22Rv1 (cell line): ENCODE measurements around the gene PIH1D1.

ENCODE experiments used
- H3K27ac ChIP-seq: fragments of 450-650 bp; 2 replicates; pipeline ENCODE4 v1.5.1; 2017
- CTCF ChIP-seq: fragments of 450-650 bp; IDR thresholded peaks from 2 replicates; pipeline ENCODE4 v1.5.1; 2017; ENCODE audit warnings: mild to moderate bottlenecking
- ZFX ChIP-seq: fragments of 450-650 bp; IDR thresholded peaks from 2 replicates; pipeline ENCODE4 v1.6.1; 2017; ENCODE audit warnings: antibody characterized with exemption, borderline replicate concordance

PIH1D1 gene

GRCh38 chr19:49403404-49404187, 48.0 kb downstream of the PIH1D1 start:
- H3K27ac ChIP-seq, result peak overlapping the region; percentile 64

GRCh38 chr19:49400029-49400428, 51.6 kb downstream of the PIH1D1 start:
- TF ChIP-seq ZFX, result no peak
- no peak for TF ChIP-seq CTCF
- H3K27ac ChIP-seq, result no peak overlapping the region

More at GRCh38 chr19:49403404-49404187, 48.0 kb downstream of the PIH1D1 start:
- TF ChIP-seq CTCF (no peak), ZFX (no peak)

- no peak overlapping the region for H3K27ac ChIP-seq
- TF ChIP-seq ZFX (no peak), CTCF (no peak)
Measured at GRCh38 chr19:49398931-49399330, 52.7 kb downstream of the PIH1D1 start.

GRCh38 chr19:49398001-49398615, 53.5 kb downstream of the PIH1D1 start:
- TF ChIP-seq ZFX (no peak), CTCF (no peak)

GRCh38 chr19:49396738-49397505, 54.7 kb downstream of the PIH1D1 start:
- TF ChIP-seq ZFX, result no peak
- TF ChIP-seq CTCF, result no peak

More at GRCh38 chr19:49398001-49398615, 53.5 kb downstream of the PIH1D1 start:
- no peak overlapping the region for H3K27ac ChIP-seq

More at GRCh38 chr19:49396738-49397505, 54.7 kb downstream of the PIH1D1 start:
- no peak overlapping the region for H3K27ac ChIP-seq
